Measurements from ENCODE around the gene KNDC1.
"Not testable (repeated sequence)": the region's sequence is repeated elsewhere in the genome, so short reads cannot be mapped to it uniquely, and the experiment has no call there.

KNDC1 gene

DNA sequence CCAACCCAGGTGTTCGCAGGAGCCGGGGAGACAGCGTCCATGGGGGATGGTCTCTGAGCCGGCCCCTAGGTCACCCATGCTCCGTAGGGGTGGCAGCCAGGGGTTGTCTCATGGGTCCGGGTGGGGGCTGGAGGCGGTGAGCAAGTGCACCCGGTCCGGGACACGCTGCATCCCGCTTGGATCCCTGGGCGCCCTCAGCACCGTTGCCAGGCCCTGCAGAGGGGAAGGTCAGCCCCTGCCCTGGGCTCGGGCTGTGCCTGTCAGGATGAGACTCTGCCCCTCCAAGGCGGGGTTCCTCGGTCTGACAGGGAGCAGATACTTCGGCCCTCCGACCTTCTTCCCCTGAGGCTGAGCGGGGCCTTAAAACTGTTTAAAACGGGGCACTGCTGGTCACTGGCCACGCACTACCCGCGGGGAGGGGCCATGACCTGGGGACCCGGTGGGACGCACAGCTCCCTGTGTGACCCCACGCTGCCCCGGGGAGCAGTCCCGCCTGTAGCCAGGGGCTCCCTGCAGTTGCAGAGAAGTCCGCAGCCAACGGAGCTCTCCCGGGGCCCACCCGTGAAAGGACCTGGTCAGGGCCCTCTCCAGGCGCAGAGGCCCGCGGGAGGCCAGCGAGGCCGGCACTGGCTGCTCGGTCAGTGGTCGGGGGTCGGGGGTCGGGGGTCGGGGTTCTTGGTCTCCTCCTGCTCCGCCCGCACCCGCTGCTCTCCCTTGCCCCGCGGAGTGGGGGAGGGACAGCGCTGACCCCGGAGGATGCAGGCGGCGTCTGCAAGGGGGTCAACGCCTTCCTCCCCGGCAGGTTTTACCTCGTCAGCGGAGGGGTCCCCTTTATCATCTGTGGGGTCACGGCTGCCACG is 33.4 kb upstream of the KNDC1 start:
- DNase-seq, result no peak

DNA sequence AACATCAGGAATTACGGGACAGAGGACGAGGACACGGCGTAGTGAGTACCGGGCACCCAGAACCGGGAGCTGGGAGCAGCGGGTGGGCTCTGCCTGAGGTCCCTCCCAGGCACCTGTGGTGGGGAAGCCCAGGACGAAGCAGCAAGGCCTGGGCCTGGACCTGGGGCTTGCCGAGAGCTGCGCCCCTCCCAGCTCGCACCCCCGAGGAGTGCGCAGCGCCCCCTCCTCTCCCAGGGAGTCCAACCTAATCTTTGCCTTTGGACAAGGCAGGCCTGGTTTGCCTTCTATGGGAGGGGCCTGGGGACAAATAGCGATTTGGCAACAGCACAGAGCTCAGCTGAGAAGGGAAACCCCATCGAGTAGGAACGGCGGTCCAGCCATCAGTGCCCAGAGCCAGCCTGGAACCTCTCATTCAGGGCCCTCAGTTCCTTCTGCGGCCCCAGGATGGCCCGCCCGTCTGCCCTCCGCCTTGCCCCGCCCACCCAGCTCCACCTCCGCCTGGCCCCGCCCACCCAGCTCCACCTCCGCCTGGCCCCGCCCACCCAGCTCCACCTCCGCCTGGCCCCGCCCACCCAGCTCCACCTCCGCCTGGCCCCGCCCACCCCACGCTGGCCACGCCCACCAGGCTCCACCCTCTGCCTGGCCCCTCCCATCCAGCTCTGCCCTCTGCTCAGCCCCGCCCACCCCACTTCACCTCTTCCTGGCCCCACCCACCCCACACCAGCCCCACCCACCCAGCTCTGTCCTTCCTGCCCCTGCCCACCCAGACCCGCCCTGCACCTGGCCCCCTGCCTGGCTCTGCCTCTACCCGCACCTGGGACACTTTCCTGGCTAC is 32.5 kb upstream of the KNDC1 start:
- no peak for DNase-seq

DNA sequence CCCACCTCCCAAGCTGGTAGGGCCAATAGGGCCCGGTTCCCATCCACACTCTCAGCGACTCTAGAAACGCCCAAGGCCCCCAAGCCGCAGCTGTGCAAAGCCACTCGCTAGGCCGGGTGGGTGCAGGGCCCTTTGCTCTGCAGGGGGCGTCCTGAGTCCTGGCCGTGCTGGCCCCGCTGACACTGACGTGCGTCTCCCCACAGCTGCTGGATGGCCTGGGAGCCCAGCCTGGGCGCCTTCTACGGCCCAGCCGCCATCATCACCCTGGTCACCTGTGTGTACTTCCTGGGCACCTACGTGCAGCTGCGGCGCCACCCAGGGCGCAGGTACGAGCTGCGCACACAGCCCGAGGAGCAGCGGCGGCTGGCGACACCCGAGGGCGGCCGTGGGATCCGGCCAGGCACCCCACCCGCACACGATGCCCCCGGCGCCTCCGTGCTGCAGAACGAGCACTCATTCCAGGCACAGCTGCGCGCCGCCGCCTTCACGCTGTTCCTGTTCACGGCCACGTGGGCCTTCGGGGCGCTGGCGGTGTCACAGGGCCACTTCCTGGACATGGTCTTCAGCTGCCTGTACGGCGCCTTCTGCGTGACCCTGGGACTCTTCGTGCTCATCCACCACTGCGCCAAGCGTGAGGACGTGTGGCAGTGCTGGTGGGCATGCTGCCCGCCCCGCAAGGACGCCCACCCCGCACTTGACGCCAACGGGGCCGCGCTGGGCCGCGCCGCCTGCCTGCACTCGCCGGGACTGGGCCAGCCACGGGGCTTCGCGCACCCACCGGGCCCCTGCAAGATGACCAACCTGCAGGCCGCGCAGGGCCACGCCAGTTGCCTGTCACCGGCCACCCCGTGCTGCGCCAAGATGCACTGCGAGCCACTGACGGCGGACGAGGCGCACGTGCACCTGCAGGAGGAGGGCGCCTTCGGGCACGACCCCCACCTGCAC is 31.6 kb upstream of the KNDC1 start:
- DNase-seq, result no peak

DNA sequence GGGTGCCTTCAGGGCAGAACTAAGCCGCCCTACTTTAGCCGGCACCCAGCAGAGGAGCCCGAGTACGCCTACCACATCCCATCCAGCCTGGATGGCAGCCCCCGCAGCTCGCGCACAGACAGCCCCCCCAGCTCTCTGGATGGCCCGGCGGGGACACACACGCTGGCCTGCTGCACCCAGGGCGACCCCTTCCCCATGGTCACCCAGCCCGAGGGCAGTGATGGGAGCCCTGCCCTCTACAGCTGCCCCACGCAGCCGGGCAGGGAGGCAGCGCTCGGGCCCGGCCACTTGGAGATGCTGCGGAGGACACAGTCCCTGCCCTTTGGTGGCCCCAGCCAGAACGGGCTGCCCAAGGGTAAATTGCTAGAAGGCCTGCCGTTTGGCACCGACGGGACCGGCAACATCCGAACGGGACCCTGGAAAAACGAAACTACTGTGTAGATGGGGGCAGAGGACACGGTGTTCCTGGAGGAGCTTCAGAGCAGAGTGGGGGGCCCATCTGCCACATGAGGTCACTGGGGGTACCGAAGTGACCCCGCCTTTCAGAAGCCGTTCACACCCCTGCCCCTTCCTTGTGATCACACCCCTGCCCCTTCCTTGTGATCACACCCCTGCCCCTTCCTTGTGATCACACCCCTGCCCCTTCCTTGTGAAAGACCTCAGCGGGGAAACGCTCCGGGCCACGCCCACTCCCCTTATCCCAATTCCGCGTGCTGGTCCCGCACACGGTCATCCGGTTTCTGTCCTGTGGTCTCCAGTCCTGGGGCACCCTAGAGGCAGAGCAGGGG is 30.8 kb upstream of the KNDC1 start:
- DNase-seq, result no peak

DNA sequence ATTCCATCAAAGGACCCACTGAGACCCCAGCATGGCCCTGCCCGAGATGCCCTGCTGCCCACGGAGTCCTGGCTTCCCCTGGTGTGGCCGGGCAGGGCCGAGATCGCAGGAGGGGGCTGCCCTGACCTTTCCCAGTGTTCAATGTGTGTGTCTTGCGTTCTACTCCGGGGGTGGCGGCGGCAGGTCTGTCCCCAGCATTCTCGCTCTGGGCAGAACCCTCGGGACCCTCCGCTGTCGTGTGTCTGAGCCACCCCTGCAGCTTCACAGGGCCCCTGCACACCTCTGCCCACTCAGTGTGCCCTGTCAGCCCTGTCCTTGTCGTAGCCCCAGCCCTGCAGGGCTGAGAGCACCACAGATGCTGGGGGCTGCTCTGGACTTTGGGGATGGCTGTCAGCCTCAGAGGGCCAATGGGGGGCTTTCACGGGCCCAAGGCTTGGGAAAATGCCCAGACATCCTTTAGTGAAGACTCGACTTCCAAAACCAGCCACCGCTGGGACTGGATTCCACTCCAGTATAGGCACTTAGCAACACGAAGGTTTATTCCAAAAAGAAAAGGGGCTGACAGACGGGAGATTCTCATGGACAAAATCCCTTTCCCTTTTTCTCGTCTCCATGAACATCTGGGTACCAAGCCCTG is 30.0 kb upstream of the KNDC1 start:
- no peak for DNase-seq

DNA sequence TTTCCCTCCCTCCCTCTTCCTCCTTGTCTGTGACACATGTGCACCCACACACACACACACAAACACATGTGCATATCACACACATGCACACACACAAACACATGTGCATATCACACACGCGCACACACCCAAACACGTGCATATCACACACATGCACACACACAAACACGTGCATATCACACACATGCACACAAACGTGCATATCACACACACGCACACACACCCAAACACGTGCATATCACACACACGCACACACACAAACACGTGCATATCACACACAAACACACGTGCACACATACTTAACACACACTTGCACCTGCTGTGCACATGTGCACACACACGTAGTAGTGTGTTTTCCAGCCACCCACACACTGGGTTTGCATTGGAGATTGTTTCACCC is 29.4 kb upstream of the KNDC1 start:
- no peak for DNase-seq

DNA sequence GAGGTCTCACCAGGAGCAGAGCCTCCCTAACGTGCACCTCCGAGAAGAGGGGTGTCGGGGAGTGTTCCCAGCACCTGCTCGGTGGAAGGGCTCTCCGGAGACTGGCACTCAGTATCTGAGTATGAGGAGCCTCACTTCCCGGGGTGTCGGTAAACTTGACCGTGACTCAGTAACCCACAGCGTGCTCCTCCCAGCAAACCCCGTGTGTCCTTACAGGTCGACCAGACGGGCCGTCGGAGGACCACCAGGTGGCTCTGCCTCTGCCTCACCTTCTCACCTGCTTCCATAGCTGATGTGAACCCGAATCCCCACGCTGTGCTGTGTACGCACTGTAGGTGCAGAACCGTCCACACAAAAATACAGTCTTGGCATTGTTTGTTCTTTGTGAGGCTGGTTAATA is 29.0 kb upstream of the KNDC1 start:
- DNase-seq, result no peak

DNA sequence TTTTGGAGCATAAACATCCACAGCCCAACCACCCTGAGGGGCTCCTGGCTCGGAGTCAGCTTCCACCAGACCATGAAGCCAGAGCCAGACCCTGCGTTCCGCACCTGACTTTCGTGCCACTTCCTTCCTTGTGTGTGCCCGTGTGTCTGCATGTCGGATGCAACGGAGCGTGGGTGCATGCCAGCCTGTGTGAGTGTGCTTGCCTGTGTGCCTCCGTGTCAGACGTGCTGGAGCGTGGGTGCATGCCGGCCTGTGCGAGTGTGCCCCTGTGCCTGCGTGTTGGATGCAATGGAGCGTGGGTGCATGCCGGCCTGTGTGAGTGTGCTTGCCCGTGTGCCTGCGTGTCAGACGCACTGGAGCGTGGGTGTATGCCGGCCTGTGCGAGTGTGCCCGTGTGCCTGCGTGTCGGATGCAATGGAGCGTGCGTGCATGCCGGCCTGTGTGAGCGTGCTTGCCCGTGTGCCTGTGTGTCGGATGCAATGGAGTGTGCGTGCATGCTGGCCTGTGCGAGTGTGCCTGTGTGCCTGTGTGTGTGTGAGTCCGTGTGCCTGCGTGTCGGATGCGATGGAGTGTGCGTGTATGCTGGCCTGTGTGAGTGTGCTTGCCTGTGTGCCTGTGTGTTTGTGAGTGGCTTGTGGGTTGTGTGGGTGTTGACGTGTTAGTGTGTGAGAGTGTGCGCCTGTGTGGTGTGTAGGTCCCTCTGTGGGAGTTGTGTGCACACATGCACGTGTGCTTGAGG is 28.1 kb upstream of the KNDC1 start:
- DNase-seq, result no peak

DNA sequence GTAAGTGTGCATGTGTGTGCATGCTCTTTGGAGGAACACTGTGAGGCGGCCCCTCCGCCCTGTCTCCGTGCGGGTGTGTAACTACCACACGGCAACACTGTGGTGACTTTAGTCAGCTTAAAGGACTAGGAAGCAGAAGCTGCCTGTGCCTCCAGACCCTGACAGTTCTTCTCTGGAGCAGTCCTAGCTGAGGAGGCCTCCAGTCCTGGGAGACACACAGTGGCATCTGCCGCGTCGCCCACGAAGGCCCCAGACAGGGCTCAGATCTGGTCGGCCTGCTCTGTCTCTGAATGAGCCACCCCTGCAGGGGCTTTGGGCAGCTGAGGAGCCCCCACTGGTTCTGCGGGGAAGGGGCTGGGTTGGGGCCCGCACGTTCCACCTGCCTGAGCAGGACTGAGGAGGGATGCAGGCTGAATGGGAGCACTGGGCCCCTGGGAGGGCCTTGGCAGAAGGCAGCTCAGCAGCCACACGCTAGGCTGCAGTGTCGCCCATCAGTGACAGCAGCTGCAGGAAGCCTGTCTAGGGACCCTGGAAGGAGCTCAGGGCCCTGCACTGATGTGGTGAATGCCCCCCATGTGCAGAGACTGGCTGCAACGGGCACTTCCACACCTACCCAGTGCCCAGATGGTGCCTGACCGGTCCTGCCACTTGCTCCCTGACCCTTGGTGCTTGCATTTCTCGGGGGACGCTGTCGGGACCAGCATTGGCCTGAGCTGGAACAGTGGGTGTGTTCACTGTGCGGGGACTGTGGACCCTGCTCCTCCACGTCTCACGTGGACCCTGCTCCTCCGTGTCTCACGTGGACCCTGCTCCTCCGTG is 27.3 kb upstream of the KNDC1 start:
- no peak for DNase-seq

DNA sequence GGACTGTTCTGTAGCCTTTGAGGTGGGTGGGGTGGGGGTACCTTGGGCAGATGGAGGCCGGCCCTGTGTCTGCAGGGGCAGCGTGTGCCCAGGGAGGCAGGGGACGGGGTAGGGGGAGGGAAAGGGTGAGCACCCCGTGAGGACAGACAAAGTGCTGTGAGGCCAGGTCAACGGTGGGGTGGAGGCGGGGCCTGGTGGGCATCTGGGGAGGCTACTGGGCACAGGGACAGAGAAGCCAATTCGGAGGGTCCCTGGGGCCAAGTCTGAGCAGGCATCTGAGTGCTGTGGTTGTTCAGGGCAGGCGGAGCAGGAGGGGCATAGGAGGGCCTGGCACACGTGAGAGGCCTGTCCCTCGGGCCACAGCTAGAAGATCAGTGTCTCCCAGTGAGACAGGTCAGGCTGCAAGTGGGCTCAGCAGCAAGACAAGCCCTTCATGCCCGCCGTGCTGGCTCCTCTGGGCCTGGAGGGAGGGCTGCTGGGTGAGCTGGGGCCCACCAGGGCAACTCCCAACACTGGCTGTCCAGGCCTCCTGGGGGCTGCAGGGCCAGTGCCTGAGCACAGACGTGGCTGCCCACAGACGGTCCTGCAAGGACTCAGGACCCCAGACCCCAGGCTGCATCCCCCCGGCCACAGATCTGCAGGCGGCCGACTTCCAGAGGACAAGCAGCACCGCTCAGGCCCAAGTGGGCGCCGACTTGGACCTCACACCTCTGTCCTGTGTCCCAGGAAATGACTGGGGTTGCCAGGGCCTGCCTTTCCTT is 26.4 kb upstream of the KNDC1 start:
- no peak for DNase-seq

DNA sequence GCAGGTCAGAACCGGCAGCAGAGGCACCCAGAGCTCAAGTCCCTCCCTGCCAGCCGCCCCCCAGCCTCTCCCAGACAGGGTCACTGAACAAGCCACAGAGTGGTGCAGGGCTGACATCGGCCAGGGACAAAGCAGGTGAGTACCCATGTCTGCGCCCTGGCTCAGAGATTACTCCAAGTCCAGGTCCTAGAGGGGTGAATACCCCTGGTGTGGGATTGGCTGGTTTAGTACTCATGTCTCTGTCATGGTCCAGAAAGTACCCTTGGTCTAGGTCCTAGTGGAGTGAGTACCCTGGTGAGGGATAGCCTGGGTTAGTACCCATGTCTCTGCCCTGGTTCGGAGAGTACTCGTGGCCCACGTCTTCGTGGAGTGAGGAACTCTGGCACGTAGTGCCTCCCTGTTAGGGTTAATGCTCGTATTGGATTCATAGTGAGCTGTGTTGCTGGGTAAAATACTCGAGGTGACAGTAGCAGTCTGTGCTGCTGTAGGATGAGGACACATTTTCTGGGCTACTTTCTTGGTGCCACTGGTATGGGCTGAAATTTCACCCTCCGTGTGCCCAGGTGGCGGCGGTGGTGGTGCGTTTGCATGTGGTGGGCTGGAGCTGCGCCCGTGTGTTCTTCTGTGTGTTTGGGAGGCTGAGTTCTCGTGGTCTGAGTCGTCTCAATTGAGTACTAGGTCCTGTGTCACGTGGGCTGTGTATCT is 25.5 kb upstream of the KNDC1 start:
- no peak for DNase-seq

DNA sequence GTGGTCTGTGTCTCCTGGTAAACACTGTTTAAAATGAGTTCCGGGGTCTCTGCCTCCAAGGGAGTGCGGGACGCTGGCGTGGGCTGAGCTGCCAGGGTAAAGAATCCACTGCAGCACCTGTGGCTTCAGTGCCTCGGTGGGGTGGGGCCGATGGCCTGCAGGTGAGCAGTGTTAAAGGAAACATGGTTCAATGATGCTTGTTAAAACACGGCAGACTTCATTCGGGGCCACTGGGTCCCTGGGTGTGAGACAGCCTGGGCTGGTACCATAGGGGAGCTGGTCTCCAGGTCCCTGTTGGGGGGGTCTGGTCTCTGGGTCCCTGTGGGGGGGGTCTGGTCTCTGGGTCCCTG is 24.9 kb upstream of the KNDC1 start:
- no peak for DNase-seq

DNA sequence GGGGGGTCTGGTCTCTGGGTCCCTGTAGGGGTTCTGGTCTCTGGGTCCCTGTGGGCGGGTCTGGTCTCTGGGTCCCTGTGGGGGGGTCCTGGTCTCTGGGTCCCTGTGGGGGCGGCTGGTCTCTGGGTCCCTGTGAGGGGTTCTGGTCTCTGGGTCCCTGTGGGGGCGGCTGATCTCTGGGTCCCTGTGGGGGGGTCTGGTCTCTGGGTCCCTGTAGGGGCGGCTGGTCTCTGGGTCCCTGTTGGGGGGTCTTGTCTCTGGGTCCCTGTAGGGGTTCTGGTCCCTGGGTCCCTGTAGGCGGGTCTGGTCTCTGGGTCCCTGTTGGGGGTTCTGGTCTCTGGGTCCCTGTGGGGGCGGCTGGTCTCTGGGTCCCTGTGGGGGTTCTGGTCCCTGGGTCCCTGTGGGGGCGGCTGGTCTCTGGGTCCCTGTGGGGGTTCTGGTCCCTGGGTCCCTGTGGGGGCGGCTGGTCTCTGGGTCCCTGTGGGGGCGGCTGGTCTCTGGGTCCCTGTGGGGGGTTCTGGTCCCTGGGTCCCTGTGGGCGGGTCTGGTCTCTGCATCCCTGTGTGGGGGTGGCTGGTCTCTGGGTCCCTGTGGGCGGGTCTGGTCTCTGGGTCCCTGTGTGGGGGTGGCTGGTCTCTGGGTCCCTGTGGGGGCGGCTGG is 22.4 kb upstream of the KNDC1 start:
- not testable (repeated sequence) for DNase-seq

DNA sequence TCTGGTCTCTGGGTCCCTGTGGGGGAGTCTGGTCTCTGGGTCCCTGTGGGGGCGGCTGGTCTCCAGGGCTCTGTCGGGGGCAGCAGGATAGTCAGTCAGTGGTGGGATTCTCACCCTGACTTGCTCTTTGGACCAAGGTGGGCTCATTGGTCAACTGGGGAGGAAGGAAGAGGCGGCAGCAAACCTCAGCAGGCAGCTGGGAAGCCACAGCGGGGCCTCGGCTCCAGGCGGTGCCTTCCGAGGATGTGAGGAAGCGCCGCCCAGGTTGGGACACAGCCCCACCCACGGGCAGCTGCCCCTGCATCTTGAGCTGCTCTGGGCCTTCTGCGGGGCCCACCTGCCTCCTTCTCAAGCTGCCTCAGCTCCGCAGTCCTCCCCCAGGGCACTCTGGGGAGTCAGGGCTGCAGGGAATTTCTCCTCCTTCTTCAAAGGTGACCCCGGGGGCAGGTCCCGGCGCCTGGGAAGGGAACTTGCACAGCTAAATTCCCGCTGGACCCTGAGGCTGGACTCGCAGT is 20.4 kb upstream of the KNDC1 start:
- no peak for DNase-seq

DNA sequence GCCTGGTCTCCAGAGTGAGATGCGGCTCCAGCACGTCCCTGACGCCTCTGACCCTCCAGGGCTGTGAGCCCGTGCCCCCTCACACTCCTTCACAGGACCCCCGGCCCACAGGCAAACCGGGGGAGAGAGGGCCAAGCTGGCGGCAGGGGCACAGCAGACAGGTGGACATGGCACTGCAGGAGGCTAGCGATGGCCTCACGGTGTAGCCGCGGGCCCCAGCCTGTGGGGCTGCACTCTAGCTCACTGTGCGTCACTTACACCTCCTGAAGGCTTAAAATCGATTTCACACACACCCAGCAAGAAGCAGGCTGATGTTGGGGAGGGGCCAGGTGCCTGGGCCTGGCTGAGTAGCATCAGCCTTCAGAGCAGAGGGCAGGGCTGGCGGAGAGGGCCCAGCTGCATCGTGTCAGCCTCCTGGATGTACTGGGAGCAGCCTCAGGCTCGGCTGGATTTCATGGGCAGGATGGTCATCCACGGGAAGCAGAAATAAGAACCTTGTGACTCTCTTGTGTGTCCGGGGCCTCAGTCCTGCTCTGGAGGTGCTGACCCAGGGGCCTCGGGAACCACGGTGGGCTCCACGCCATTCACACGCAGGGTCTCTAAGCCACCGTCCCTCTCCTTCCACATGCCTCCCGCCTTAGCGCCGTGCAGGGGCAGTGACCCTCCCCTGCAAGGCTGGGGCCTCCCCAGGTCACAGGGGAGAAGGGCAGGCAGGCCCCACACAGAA is 19.4 kb upstream of the KNDC1 start:
- no peak for DNase-seq

DNA sequence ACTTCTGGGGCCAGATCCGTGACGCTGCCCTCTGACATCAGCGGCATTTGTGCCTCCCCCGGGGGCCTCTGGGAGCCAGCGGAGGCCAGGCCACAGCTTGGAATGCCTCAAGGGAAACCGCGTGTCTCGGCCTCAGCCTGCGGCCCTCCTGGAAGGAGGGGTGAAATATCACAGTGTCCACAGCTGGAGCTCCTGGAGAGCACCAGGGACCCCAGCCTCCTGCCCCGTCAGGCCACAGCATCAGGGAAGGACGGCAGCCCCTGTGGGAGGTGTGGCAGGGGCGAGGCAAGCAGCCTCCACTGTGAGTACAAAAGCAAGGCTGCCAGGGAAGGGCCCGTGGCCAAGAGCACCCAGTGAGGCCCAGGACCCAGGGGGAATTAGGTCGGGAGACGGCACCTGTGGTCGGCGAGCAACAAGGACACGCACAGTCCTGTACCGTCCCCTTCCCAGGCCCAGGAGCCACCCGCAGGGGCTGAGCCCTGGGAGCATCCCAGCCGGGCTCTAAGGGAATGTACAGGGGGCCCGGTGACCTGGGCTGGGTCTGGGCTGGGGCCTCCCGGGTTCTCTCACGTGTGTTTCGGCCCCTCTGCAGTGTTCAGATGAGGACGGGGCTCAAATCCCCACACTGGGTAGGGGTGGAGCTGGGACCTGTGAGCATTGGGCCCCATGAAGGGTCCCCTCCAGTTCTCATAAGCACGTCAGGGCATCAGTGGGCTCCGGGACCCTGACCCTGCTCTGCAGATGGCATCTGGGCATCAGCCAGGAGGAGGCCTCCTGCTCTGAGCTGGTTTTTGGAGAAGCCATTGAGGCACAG is 18.7 kb upstream of the KNDC1 start:
- no peak for DNase-seq

All from fibroblast of skin of scalp (primary cell).